Osteoblast (primary cell): Measurements from ENCODE around the gene EIF1B. TPM values are rescaled to one million over a fixed set of nuclear protein-coding genes. Genes with fewer than 3 reads are reported as not detected.

ENCODE experiments used
- DNase-seq: peaks from one replicate; pipeline ENCODE4 v3.0.0; 2011; ENCODE audit warnings: low spot score, mixed read lengths; ENCODE audit not compliant: insufficient read length; ENCODE audit errors: missing footprints
- H2AFZ ChIP-seq: 2 replicates; pipeline ENCODE4 v1.6.0; 2011; ENCODE audit warnings: mild to moderate bottlenecking, low read length
- H3K27ac ChIP-seq: 2 replicates; pipeline ENCODE4 v1.5.1; 2011; ENCODE audit warnings: mild to moderate bottlenecking, low read depth, low read length, moderate library complexity
- H3K27me3 ChIP-seq: 2 replicates; pipeline ENCODE4 v1.6.0; 2012; ENCODE audit warnings: mild to moderate bottlenecking, control low read depth, inconsistent platforms, low read length, moderate library complexity; ENCODE audit not compliant: insufficient read depth
- H3K36me3 ChIP-seq: 2 replicates; pipeline ENCODE4 v1.5.1; 2011; ENCODE audit warnings: mild to moderate bottlenecking, low read length, control low read depth, moderate library complexity; ENCODE audit not compliant: insufficient read depth
- H3K4me1 ChIP-seq: 2 replicates; pipeline ENCODE4 v1.5.1; 2011; ENCODE audit warnings: mild to moderate bottlenecking, low read length, control low read depth, moderate library complexity; ENCODE audit not compliant: insufficient read depth
- H3K4me2 ChIP-seq: 2 replicates; pipeline ENCODE4 v1.6.0; 2011; ENCODE audit warnings: mild to moderate bottlenecking, low read length; ENCODE audit not compliant: insufficient read depth
- H3K4me3 ChIP-seq: fragments of 200-600 bp; sonication (generic); 3 replicates; pipeline ENCODE4 v1.5.1; 2012; ENCODE audit warnings: mild to moderate bottlenecking, low read length, inconsistent platforms; ENCODE audit not compliant: insufficient read depth
- H3K79me2 ChIP-seq: 2 replicates; pipeline ENCODE4 v1.6.0; 2012; ENCODE audit warnings: mild to moderate bottlenecking, low read length, control low read depth, inconsistent platforms; ENCODE audit not compliant: insufficient read depth
- H3K9me3 ChIP-seq: 2 replicates; pipeline ENCODE4 v1.5.1; 2011; ENCODE audit warnings: low read depth, low read length, control low read depth
- H4K20me1 ChIP-seq: 2 replicates; pipeline ENCODE4 v1.6.0; 2012; ENCODE audit warnings: mild to moderate bottlenecking, low read length, control low read depth; ENCODE audit not compliant: insufficient read depth
- CTCF ChIP-seq: IDR thresholded peaks from 2 replicates; pipeline ENCODE4 v1.5.1; 2011; ENCODE audit warnings: mild to moderate bottlenecking, low read depth, low read length, moderate library complexity; ENCODE audit errors: extremely low read depth
- total RNA-seq: library from RNA; depleted of rRNA; stranded (reverse); fragments of >200 nt; gene quantifications from 2 replicates; pipeline ENCODE4 v1.2.3, GENCODE V29; 2012

Gene EIF1B
- total RNA-seq, 1 donor: 19.2 TPM

DNA sequence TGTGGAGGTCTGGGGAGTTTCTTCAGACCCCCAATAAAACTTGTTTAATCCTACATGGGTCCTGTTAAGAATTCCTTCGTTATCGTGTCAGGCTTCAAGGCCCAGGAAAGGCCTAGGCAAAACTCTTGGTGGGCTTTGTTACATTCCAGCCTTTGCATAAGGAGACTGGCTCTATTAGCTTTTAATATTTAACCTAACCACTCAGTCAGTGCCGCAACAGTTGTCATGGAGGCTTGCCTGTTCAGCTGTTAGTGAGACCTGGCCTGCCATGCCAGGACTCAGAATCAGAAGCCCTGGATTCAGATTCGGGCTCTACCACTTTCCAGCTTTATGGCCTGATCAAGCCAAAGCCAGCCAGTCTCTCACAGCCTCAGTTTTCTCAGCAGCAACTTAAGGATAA is 19.6 kb downstream of the EIF1B start:
- peak; percentile 27 for DNase-seq
- Histone ChIP-seq H3K4me1 (no peaks in the 10 kb centered on the region), H3K9me3 (no peaks in the 10 kb centered on the region), H3K36me3 (no peaks in the 10 kb centered on the region), H2AFZ (no peak overlapping the region), H3K79me2 (no peaks in the 10 kb centered on the region), H4K20me1 (no peaks in the 10 kb centered on the region), H3K4me3 (no peak overlapping the region), H3K27ac (no peak overlapping the region), H3K4me2 (no peak overlapping the region), H3K27me3 (peaks cover 3% of the 10 kb centered on the region)
- no peak for TF ChIP-seq CTCF

GRCh38 chr3:40332684-40333083 is 23.2 kb downstream of the EIF1B start:
- H3K4me2 ChIP-seq: no peak overlapping the region
- no peaks in the 10 kb centered on the region for H3K4me1 ChIP-seq
- H3K27ac ChIP-seq: no peak overlapping the region
- H3K36me3 ChIP-seq: no peaks in the 10 kb centered on the region
- H3K9me3 ChIP-seq: no peaks in the 10 kb centered on the region
- H2AFZ ChIP-seq: no peak overlapping the region
- TF ChIP-seq CTCF: no peak
- no peak for DNase-seq
- H4K20me1 ChIP-seq: no peaks in the 10 kb centered on the region
- H3K79me2 ChIP-seq: no peaks in the 10 kb centered on the region
- no peak overlapping the region for H3K4me3 ChIP-seq
- H3K27me3 ChIP-seq: no peaks in the 10 kb centered on the region

- H3K4me1 ChIP-seq: no peaks in the 10 kb centered on the region
- TF ChIP-seq CTCF: no peak
- no peaks in the 10 kb centered on the region for H3K27me3 ChIP-seq
- H3K9me3 ChIP-seq: no peaks in the 10 kb centered on the region
- no peak overlapping the region for H3K4me3 ChIP-seq
- H3K36me3 ChIP-seq: no peaks in the 10 kb centered on the region
- H3K27ac ChIP-seq: no peak overlapping the region
- no peak for DNase-seq
- no peaks in the 10 kb centered on the region for H3K79me2 ChIP-seq
- H2AFZ ChIP-seq: no peak overlapping the region
- H3K4me2 ChIP-seq: no peak overlapping the region
- H4K20me1 ChIP-seq: no peaks in the 10 kb centered on the region
These were observed 23.9 kb downstream of the EIF1B start for GRCh38 chr3:40333416-40333815.

DNA sequence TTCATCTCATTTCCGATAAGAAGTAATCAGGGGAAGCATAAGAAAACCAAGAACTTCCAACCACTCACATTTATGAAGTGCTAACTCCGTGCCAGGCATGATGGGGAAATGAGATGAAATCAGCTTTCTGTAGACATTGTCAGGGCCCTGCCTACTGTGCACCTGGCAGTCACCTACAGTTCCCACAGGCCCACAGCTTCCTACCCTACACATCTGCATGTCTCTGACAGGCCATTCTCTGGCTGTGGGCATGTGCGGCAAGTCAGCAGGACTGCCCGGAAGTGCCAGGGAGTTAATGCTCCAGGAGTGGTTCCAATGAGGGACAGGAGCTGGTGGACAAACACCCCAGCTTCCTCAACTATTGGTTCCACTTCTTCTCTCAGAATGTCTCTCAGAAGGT is 24.3 kb downstream of the EIF1B start:
- no peaks in the 10 kb centered on the region for H3K79me2 ChIP-seq
- no peaks in the 10 kb centered on the region for H3K36me3 ChIP-seq
- H3K4me2 ChIP-seq: no peak overlapping the region
- H2AFZ ChIP-seq: no peak overlapping the region
- H3K27ac ChIP-seq: no peak overlapping the region
- H3K9me3 ChIP-seq: no peaks in the 10 kb centered on the region
- H3K27me3 ChIP-seq: no peaks in the 10 kb centered on the region
- no peak overlapping the region for H3K4me3 ChIP-seq
- H3K4me1 ChIP-seq: no peaks in the 10 kb centered on the region
- no peak for TF ChIP-seq CTCF
- peak; percentile 18 for DNase-seq
- no peaks in the 10 kb centered on the region for H4K20me1 ChIP-seq
